ENCODE data around the gene ANKRD60. TPM values are rescaled to one million over a fixed set of nuclear protein-coding genes. Genes with fewer than 3 reads are reported as not detected.

The ANKRD60 gene
- total RNA-seq, 1 donor from 2014 or later = not detected

GRCh38 chr20:58243653-58244410 is 15.4 kb upstream of the ANKRD60 start:
- Mint-ChIP-seq H3K9me3 (ENCODE audit: low read depth) (no peaks in the 10 kb centered on the region), H3K4me1 (ENCODE audit: low read depth) (peaks cover 15% of the 10 kb centered on the region), H3K27ac (ENCODE audit: unreplicated experiment) (no peak overlapping the region), H3K27me3 (ENCODE audit: low read depth) (no peaks in the 10 kb centered on the region), H3K36me3 (ENCODE audit: low read depth) (peaks cover 32% of the 10 kb centered on the region), H3K4me3 (ENCODE audit: unreplicated experiment) (no peak overlapping the region)
- DNase-seq (ENCODE audit: low spot score) = no peak
- no peak for TF ChIP-seq CTCF (IDR thresholded peaks at IDR 0.05)

- no peak for TF ChIP-seq CTCF (IDR thresholded peaks at IDR 0.05)
- Mint-ChIP-seq H3K4me3 (ENCODE audit: unreplicated experiment) (no peak overlapping the region), H3K4me1 (ENCODE audit: low read depth) (peaks cover 22% of the 10 kb centered on the region), H3K27me3 (ENCODE audit: low read depth) (no peaks in the 10 kb centered on the region), H3K9me3 (ENCODE audit: low read depth) (no peaks in the 10 kb centered on the region), H3K36me3 (ENCODE audit: low read depth) (peaks cover 30% of the 10 kb centered on the region), H3K27ac (ENCODE audit: unreplicated experiment) (no peak overlapping the region)
- no peak for DNase-seq (ENCODE audit: low spot score)
Measured at GRCh38 chr20:58242824-58243223, 14.4 kb upstream of the ANKRD60 start.

GRCh38 chr20:58241766-58242465 is 13.5 kb upstream of the ANKRD60 start:
- Mint-ChIP-seq H3K27me3 (ENCODE audit: low read depth) (no peaks in the 10 kb centered on the region), H3K4me1 (ENCODE audit: low read depth) (peaks cover 31% of the 10 kb centered on the region), H3K4me3 (ENCODE audit: unreplicated experiment) (no peak overlapping the region), H3K9me3 (ENCODE audit: low read depth) (no peaks in the 10 kb centered on the region), H3K36me3 (ENCODE audit: low read depth) (peaks cover 26% of the 10 kb centered on the region), H3K27ac (ENCODE audit: unreplicated experiment) (no peak overlapping the region)
- no peak for DNase-seq (ENCODE audit: low spot score)
- no peak for TF ChIP-seq CTCF (IDR thresholded peaks at IDR 0.05)

- Mint-ChIP-seq H3K9me3 (ENCODE audit: low read depth) (no peaks in the 10 kb centered on the region), H3K4me3 (ENCODE audit: unreplicated experiment) (no peak overlapping the region), H3K27ac (ENCODE audit: unreplicated experiment) (no peak overlapping the region), H3K36me3 (ENCODE audit: low read depth) (peaks cover 18% of the 10 kb centered on the region), H3K27me3 (ENCODE audit: low read depth) (no peaks in the 10 kb centered on the region), H3K4me1 (ENCODE audit: low read depth) (peaks cover 38% of the 10 kb centered on the region)
- no peak for TF ChIP-seq CTCF (IDR thresholded peaks at IDR 0.05)
- no peak for DNase-seq (ENCODE audit: low spot score)
Measured at GRCh38 chr20:58240471-58240870, 12.0 kb upstream of the ANKRD60 start.

GRCh38 chr20:58239216-58239615 is 10.8 kb upstream of the ANKRD60 start:
- Mint-ChIP-seq H3K27ac (ENCODE audit: unreplicated experiment) (no peak overlapping the region), H3K4me3 (ENCODE audit: unreplicated experiment) (no peak overlapping the region), H3K9me3 (ENCODE audit: low read depth) (no peaks in the 10 kb centered on the region), H3K4me1 (ENCODE audit: low read depth) (peaks cover 29% of the 10 kb centered on the region), H3K27me3 (ENCODE audit: low read depth) (no peaks in the 10 kb centered on the region), H3K36me3 (ENCODE audit: low read depth) (peaks cover 11% of the 10 kb centered on the region)
- TF ChIP-seq CTCF (IDR thresholded peaks at IDR 0.05) = no peak
- DNase-seq (ENCODE audit: low spot score) = no peak

All from chondrocyte (in vitro differentiated cells).